Caco-2 (cell line): ENCODE measurements around the gene NDUFC1. TPM values are rescaled to one million over a fixed set of nuclear protein-coding genes. Genes with fewer than 3 reads are reported as not detected.

Experiments
- BruUV-seq: library from RNA; stranded (reverse); fragments of 400-500 nt; replicated peaks from 2 replicates; lab custom pipeline; 2021; lab: Mats Ljungman, UMichigan
- CTCF ChIA-PET: fragments of 300-600 bp; sonication (Branson Sonifier 250); formaldehyde crosslinking; loops from one replicate; lab custom pipeline; 2022; ENCODE audit warnings: antibody characterized with exemption; lab: Charles Lee
- POLR2A ChIA-PET: fragments of 300-600 bp; sonication (Branson Sonifier 250); formaldehyde crosslinking; loops from one replicate; lab custom pipeline; 2022; ENCODE audit warnings: antibody characterized with exemption; lab: Charles Lee
- DNase-seq, 2 experiments: peaks; one replicate each; pipeline versions ENCODE4 v3.0.0 to v3.0.0-alpha.2; 2020 to 2022
- H3K27me3 ChIP-seq: replicated peaks from 2 replicates; pipeline ENCODE4 v1.6.0; 2011; ENCODE audit warnings: low read length; ENCODE audit not compliant: control insufficient read depth, insufficient read depth
- H3K36me3 ChIP-seq: 2 replicates; pipeline ENCODE4 v1.5.1; 2011; ENCODE audit warnings: low read length; ENCODE audit not compliant: control insufficient read depth, insufficient read depth
- H3K4me1 ChIP-seq: fragments of 250-450 bp; sonication (Bioruptor Pico); 2 replicates; pipeline ENCODE4 v1.5.1; 2020; ENCODE audit warnings: mild to moderate bottlenecking
- H3K4me3 ChIP-seq: 2 replicates; pipeline ENCODE4 v1.5.1; 2011; ENCODE audit warnings: low read depth, mild to moderate bottlenecking, control low read depth, low read length
- H3K9me3 ChIP-seq: fragments of 250-450 bp; sonication (Bioruptor Pico); 2 replicates; pipeline ENCODE4 v1.5.1; 2020; ENCODE audit warnings: mild to moderate bottlenecking, moderate library complexity
- H3K27ac Mint-ChIP-seq: one replicate; pipeline ENCODE4 v1.8.0; 2022; ENCODE audit warnings: mixed read lengths; ENCODE audit not compliant: unreplicated experiment
- H3K27me3 Mint-ChIP-seq: one replicate; pipeline ENCODE4 v1.8.0; 2022; ENCODE audit warnings: mixed read lengths; ENCODE audit not compliant: insufficient read depth, unreplicated experiment
- H3K36me3 Mint-ChIP-seq: one replicate; pipeline ENCODE4 v1.8.0; 2022; ENCODE audit warnings: mild to moderate bottlenecking, mixed read lengths; ENCODE audit not compliant: insufficient read depth, unreplicated experiment
- H3K4me1 Mint-ChIP-seq: one replicate; pipeline ENCODE4 v1.8.0; 2022; ENCODE audit warnings: low read depth, mixed read lengths; ENCODE audit not compliant: unreplicated experiment
- H3K4me3 Mint-ChIP-seq: one replicate; pipeline ENCODE4 v1.8.0; 2022; ENCODE audit warnings: mild to moderate bottlenecking, moderate library complexity, mixed read lengths; ENCODE audit not compliant: unreplicated experiment
- H3K9me3 Mint-ChIP-seq: one replicate; pipeline ENCODE4 v1.8.0; 2022; ENCODE audit warnings: mixed read lengths; ENCODE audit not compliant: unreplicated experiment
- CTCF ChIP-seq, 2 experiments: fragments of 200-600 bp in 1 of 2; IDR thresholded peaks; 1 replicate in 1 of 2; 2 replicates in 1 of 2; pipeline versions ENCODE4 v1.5.1 to v1.8.0; 2011 to 2022; ENCODE audit warnings: antibody characterized with exemption in 1 of 2, control low read depth in 1 of 2, inconsistent platforms in 1 of 2, low read depth in 1 of 2, low read length in 1 of 2, mild to moderate bottlenecking in 1 of 2, moderate library complexity in 1 of 2; ENCODE audit not compliant: insufficient read depth in 1 of 2, severe bottlenecking in 1 of 2, unreplicated experiment in 1 of 2
- intact Hi-C: fragments of 100-400 bp; cut with micrococcal nuclease; formaldehyde crosslinking; loops from one replicate; pipeline ENCODE4 v1.10.0; 2022; ENCODE audit not compliant: unreplicated experiment
- total RNA-seq: library from RNA; stranded (reverse); gene quantifications from 2 replicates; pipeline ENCODE4 v1.2.3, GENCODE V29; 2022

The NDUFC1 gene
- total RNA-seq, 1 experiment from 2014 or later = 69.4 TPM

DNA sequence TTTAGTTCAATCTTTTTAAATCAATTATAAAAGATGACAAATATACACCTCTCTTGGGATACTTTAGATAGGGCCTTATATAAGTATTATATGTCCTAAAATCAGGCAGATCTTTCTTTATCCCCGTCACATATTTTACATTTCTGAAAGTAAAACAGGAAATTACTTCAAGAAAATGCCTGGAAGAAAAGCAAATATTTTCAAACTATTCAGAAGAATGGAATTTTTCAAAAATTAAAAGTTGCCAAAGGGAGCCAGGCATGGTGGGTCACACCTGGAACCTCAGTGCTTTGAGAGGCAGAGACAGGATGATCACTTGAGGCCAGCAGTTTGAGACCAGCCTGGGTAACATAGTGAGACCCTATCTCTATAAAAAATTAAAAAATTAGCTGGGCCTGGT, 56.7 kb downstream of the NDUFC1 start:
- H3K36me3 Mint-ChIP-seq = no peaks in the 10 kb centered on the region
- TF ChIP-seq CTCF (IDR thresholded peaks at IDR 0.05; ENCODE audit: insufficient read depth in 1 of 2, low read depth in 1 of 2, low read length in 1 of 2, severe bottlenecking in 1 of 2, unreplicated experiment in 1 of 2) = no peak
- no peaks in the 10 kb centered on the region for H3K27me3 ChIP-seq

GRCh38 chr4:139243448-139244365, 58.6 kb downstream of the NDUFC1 start:
- Histone ChIP-seq H3K4me3 (no peak overlapping the region), H3K4me1 (peaks cover 8% of the 10 kb centered on the region; the same call in 1 of the 2 replicates), H3K27me3 (no peaks in the 10 kb centered on the region), H3K9me3 (0 out of 2 replicates have a peak, but pooled peaks cover 3% of the 10 kb centered on the region), H3K36me3 (no peaks in the 10 kb centered on the region)
- Mint-ChIP-seq H3K9me3 (peaks cover 11% of the 10 kb centered on the region), H3K27me3 (no peaks in the 10 kb centered on the region), H3K36me3 (no peaks in the 10 kb centered on the region), H3K27ac (no peak overlapping the region), H3K4me1 (no peaks in the 10 kb centered on the region), H3K4me3 (no peak overlapping the region)
- no TSS peak for BruUV-seq
- intact Hi-C loops = no loop called here
- ChIA-PET CTCF (no interaction called here), POLR2A (interaction anchor here (1.5 kb wide), 1 partner anchor 66 kb away, joined by 3 read pairs; no protein-coding TSS in a partner anchor)
- no peak for DNase-seq
- no peak for TF ChIP-seq CTCF (IDR thresholded peaks at IDR 0.05; ENCODE audit: insufficient read depth in 1 of 2, low read depth in 1 of 2, low read length in 1 of 2, severe bottlenecking in 1 of 2, unreplicated experiment in 1 of 2)

More for the DNA sequence above, 56.7 kb downstream of the NDUFC1 start:
- Mint-ChIP-seq H3K9me3 (no peaks in the 10 kb centered on the region), H3K27ac (no peak overlapping the region), H3K4me1 (no peaks in the 10 kb centered on the region), H3K27me3 (no peaks in the 10 kb centered on the region), H3K4me3 (no peak overlapping the region)
- Histone ChIP-seq H3K9me3 (no peaks in the 10 kb centered on the region), H3K4me1 (peaks cover 8% of the 10 kb centered on the region; the same call in 1 of the 2 replicates), H3K4me3 (no peak overlapping the region), H3K36me3 (no peaks in the 10 kb centered on the region)
- POLR2A ChIA-PET = no interaction called here
- no TSS peak for BruUV-seq
- CTCF ChIA-PET = no interaction called here
- no peak for DNase-seq
- intact Hi-C loops = no loop called here

DNA sequence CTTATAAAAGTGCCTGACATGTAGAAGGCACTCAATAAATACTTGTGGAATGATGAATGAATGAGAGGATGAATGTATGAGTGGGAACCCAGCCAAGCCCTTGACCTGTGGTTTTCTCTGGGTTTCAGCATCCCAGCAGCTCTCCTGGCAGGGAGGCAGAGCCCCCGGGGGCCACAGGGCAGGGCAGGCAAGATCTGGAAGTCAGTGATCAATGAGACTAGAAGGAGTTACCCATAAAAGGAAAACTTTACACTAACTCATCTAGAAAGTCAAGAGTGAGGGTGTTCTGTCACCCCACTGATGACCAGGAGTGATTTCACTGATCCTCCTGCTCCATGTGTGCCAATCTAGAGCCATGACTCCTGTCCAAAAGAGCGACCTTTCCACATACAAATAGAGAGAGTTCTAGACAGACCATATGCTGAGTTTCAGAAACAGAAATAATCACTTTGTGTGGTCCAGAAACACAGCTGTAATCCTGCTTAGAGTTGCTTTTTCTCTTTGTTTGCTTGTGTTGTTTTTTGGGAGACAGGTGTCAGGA, 59.7 kb downstream of the NDUFC1 start:
- Histone ChIP-seq H3K4me3 (no peak overlapping the region), H3K27me3 (no peaks in the 10 kb centered on the region), H3K36me3 (no peaks in the 10 kb centered on the region), H3K9me3 (0 out of 2 replicates have a peak, but pooled peaks cover 3% of the 10 kb centered on the region), H3K4me1 (peaks cover 8% of the 10 kb centered on the region; the same call in 1 of the 2 replicates)
- Mint-ChIP-seq H3K4me3 (no peak overlapping the region), H3K9me3 (peaks cover 11% of the 10 kb centered on the region), H3K27ac (no peak overlapping the region), H3K4me1 (no peaks in the 10 kb centered on the region), H3K36me3 (no peaks in the 10 kb centered on the region), H3K27me3 (no peaks in the 10 kb centered on the region)
- POLR2A ChIA-PET = no interaction called here
- no TSS peak for BruUV-seq
- TF ChIP-seq CTCF (IDR thresholded peaks at IDR 0.05; ENCODE audit: insufficient read depth in 1 of 2, low read depth in 1 of 2, low read length in 1 of 2, severe bottlenecking in 1 of 2, unreplicated experiment in 1 of 2) = no peak
- no peak for DNase-seq
- CTCF ChIA-PET = no interaction called here
- intact Hi-C loops = no loop called here
